NOMO-1 (cell line): ENCODE data around the gene ZBTB21.
"Not testable (repeated sequence)": the region's sequence is repeated elsewhere in the genome, so short reads cannot be mapped to it uniquely, and the experiment has no call there.

ENCODE experiments used
- DNase-seq, 2 experiments: peaks; one replicate each; lab custom pipeline; 2025; ENCODE audit not compliant: unreplicated experiment in 2 of 2; lab: John Stamatoyannopoulos, UW

Gene ZBTB21

DNA sequence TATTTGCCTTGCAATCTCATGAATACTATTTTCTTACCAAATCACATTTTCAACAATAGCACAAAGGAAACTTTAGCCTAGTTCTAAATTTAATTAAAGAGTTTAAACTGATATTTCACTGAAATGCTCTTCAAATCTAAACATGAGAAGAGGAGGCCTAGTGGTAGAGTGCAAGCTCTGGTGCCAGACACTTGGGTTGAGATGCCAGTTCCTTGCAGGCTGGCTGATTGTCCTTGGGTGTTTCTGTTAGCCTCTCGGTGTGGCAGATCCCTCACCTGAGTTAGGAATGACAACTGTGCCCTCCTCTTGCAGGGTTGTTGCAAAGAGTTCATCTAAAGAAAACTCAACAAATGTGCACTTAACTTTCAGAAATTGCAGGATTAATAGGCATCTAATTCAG, 12.5 kb downstream of the ZBTB21 start:
- no peak for DNase-seq

DNA sequence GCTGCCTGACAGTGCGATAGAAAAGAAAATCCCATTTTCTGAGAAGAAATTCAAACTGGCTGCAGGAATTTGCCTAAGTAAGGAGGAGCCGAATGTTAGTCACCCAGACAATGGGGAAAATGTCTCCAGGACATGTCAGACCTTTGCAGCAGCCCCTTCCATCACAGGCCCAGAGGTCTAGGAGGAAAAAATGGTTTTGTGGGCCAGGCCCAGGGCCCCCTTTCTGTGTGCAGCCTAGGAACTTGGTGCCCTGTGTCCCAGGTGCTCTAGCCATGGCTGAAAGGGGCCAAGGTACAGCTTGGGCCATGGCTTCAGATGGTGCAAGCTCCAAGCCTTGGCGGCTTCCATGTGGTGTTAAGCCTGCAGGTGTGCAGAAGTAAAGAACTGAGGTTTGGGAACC, 14.6 kb downstream of the ZBTB21 start:
- DNase-seq: no peak

DNA sequence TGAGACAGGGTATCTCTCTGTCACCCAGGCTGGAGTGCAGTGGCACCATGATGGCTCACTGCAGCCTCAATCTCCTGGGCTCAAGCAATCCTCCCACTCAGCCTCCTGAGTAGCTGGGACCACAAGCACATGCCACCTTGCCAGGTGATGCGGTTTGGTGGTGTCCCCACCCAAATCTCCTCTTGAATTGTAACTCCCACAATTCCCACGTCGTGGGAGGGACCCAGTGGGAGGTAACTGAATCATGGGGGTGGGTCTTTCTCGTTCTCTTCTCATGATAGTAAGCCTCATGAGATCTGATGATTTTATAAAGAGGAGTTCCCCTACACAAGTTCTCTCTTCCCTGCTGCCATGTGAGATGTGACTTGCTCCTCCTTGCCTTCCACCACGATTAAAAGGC, 15.5 kb downstream of the ZBTB21 start:
- DNase-seq: not testable (repeated sequence)

DNA sequence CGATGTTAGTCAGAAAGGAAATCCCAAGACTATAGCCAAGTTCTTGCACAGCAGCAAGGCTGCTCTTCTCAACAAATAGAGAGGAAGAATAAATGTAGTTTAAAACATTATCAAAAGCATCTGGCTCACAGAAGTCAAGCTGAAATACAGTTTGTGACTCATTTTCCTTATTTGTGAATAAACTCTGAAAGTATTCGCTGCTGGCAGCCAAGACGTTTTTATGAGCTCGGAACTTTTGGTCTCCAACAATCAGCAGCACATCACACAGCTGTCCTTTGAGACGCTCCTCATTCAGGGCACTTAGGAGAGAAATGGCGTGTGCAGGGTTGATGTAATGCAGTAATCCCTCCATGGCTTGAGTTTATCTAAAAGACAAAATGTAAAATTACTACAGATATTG, 16.4 kb downstream of the ZBTB21 start:
- no peak for DNase-seq

DNA sequence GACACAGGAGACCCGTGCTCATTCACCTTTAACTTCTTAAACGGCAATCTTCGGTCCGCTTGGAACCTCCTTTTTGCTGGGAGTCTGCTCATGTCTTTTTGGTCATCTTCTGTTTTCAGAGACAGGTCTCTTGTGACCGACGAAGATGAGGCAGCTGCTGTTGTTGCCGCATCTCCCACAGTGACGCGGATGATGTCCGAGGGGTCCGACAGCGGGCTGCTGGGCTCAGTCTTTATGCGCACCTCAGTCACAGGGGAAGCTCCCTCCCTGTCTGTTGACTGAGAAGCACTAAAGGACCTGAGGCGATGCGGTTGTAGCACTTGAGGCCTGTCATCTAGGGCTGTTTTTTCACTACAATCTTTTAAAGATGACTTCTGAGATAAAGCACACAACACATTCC, 17.6 kb downstream of the ZBTB21 start:
- no peak for DNase-seq

DNA sequence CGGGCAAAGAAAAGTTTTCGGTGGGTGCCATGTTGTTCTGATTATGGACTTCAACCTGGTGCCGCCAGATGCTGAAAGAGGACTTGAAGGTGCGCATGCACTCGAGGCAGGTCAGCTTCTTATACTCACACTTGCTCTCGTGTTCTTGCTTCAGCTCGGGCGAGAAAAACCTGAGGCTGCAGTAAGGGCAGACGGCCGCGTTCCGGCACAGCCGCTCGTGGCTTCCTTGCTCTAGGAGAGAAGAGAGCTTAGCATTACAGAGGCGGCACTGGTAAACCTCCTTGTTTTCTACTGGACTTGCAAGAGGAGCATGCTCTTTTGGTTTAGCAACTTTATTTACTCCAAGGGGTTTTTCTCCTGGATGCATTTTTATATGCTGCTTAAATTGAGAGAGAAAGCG, 18.5 kb downstream of the ZBTB21 start:
- no peak for DNase-seq

DNA sequence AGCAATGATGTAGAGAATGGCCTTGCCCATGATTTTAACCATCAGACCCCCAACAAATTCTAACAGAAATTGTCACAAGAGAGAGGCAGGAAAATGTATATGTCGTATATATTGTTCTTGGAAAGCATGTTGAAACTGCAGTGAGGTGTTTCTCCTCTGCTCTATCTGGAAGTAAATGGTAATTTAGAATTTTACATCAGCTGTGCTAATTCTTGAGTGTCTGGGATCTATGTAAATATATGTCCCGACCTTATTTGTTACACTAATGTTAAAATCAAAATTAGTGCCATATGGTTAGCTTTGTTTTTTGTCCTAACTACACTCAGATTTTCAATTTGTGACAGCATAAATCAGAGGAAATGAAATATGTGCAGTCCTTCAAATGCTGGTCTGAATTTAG, 20.5 kb downstream of the ZBTB21 start:
- no peak for DNase-seq

DNA sequence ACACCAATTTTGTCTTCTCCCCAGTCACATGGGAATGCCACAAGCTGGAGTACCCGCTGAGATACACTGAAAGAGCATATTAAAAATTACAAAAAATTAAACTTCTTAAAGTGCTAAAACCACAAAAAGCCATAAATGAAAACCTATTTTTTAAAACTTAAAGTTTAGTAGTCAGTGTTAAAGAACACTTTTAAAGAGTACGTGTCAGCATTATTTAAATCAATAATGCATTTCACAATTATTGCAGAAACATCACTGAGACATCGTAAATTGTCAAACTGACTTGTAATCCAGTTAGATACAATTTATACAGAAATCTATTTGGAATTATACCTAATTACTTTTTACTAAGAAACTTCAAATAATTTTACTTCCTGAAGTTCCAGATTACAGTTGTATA, 22.9 kb downstream of the ZBTB21 start:
- no peak for DNase-seq

DNA sequence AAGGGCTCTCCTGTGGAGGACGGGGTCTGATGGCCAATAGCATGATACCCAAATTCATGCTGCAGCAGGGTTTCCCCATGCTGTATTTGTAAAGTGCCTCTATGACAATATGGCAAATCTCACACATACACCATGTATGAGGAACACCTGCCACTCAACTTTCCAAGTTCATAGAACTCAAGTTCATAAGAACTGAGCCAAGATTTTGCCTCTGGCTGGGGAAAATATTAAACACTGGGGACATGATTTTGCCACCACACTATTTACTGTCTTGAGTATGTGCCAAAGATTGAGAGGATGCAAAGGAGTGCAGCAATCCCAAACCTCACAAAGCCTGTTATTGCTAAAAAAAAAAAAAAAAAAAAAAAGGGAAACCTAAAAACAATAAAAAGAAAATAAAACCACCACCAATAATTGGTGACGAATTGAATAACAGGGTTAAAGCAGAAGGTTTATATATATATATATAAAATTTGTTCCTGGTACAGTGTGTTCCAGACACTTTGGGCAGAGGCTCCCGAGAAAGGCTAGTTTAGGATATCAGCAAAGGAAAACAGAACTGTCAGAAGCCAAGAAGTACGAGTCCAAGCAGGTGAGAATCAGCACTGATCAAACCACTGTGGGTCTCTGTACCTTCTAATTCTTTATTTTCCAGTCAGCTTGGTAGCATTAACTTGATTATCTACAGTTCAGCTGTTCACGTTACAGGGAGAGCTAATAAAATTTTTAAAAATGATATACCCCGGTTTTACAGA, 24.3 kb downstream of the ZBTB21 start:
- no peak for DNase-seq

DNA sequence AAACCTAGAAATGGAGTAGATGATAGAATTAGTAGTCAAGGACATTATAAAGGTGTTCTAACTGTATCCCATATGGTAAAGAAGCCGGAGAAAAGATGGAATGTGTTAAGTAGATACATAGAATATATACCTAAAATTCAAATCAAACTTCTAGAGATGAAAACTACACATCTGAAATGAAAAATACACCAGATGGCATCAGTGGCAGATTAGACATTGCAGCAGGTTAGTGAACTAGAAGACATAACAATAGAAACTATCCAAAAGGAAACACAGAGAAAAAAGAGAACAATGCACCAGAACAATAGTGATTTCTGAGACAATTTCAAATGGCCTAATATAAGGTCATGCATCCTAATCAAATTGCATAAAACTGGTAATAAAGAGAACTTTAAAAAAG, 26.9 kb downstream of the ZBTB21 start:
- no peak for DNase-seq

DNA sequence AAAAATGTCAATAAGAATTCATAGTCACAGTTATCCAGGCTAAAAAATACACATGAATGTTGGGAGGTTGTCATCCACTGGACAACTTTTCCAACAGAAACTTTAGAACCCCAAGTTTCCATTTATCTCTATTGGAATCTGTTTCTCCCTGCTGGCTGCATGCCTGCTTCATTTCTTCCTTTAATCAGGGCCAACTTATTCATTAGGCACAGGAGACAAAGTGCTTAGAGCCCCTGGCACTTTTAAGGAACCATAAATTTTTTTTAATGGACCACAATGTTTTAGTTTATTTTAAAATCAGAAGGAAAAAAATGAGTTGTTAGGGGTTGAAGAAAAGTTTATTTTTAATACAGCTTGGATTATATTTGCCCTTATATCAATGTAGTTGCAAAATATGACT, 29.6 kb downstream of the ZBTB21 start:
- no peak for DNase-seq

DNA sequence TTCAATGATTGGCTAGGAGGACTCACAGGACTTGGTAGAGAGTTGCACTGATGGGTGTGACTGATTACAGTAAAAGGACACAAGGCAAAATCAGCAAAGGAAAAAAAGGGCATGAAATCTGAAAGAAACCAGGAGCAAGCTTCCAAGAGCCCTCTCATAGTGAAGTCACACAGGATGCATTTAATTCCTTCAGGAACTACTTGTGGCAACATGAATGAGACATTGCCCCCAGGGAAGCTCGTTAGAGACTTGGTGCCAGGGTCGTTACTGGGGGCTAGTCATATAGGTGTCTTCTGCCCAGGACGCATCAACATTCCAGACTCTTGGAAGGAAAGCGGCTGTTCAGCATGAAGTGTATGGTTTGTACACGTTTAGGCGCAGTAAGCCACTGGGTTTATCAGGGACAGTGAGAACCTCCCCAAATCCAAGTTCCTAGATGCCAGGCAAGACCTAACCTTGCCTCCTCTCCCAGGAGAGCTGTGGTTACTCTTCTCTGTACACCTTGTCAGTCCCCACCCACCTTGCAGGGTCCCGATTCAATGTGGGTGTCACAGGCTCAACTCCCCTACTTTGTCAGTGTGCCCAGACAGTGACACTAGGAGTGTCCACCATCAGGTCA, 30.3 kb downstream of the ZBTB21 start:
- no peak for DNase-seq

DNA sequence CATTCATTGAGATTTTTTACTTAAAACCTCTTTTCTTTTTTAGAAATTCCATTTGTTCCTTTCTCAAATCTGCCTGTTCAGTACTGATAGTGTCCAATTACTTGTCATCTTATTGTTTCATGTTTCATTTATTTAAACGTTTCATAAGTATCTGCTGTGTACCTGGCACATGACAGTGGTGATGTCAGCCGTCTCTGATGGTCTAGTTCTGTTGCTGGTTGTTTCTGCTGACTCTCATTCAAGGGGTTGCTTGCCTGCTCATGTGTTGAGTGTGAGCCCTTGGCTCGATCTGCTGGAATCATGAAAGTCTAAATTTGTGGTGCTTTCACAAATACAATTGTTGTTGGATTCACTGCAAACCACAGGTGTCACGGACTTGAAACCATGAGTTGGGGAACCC, 30.8 kb downstream of the ZBTB21 start:
- DNase-seq: no peak

DNA sequence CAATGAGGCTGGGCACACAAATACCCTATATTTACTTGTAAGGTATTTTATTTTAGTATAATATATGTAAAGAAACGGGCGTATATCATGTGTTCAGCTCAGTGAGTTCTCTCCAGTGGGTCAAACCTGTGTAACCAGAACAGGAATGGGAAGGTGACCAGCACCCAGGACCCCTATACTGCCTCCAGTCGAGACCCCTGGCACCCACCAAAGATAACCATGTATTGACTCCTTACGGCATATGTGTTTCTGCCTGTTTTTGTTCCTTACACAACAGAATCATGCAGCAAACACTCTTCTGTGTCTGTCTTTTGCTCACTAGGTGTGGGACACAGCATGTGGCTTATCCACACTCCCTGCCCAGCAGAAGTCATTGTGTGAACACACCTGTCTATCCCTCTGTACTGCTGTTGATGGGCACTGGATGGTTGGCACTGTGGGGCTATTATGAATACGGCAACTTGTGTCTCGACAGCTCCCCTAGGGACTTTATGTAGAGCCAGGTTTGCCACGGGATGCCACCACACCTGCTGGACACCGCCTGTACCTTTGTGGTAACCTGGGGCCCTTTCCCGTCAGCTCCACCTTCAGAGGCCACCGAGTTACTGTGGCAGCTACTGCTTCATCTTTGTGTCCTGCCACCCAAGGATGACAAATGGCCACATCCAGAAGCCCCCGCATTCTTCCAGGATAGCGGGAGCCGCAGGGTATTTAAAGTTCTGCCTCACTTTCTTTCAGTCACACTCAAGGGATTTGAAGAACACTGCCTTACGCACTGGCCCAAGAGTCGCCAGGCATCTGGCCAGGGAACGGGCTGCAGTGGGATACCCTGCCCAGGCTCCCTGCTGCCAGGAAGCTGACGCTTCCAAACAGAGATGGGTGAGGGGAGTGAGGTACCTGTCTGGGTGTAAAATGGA, 32.9 kb downstream of the ZBTB21 start:
- no peak for DNase-seq

DNA sequence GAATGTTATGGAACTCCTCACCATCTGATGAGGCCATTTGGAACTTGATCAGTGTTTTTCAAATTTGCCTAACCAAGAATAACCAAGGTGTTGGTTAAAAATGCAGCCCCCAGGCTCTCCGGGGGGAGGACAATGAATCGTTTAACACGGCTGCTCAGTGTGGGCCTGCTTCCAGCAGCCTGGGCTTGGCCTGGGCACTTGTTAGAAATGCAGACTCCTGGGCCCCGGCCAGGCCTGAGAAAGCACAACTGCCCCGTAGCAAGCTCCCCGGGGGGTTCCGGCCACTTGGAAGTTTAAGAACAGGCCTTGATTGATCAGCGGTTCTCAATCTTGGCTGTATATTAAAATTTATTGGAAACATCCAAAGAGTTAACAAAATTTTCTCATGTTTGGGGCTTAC, 33.5 kb downstream of the ZBTB21 start:
- no peak for DNase-seq

DNA sequence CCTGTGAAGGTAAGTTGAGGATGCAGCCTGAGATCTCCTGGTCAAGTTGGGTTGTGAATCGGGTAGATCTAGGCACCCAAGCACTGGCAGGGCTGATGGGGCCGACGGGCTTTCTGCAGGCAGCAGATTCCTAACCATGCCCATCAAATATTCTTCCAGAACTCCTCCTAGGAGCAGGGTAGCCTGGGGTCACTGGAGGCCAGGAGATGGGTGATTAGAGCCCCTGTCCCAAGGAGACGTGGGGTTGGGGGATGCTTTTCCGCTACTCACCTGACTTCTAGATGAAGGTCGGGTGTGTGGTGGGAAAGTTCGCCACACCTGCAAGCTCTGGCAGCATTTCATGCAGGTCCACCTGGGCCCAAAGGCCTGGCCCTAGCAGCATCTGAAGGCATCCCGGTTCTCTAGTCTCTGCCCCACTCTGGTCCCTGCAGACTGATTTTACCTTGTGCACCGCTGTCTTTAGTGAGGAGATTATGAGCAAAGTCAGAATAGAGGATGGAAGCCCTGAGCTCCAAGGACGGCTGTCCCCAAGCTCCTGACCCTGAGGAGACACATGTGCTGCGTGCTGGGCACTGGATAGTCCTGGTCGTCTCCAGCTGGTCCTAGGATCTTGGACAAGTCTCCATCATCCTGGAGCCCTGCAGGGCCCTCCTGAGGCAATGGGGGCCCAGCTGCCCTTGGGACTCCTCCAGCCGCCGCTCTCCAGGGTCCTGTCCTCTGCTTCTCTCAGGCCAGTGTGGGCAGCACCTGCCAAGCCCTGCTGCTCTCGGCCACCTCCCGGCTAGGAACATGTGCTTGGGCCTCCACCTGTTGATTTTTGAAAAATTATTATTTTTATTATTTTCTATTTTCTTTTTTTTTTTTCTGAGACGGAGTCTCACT, 34.5 kb downstream of the ZBTB21 start:
- no peak for DNase-seq

DNA sequence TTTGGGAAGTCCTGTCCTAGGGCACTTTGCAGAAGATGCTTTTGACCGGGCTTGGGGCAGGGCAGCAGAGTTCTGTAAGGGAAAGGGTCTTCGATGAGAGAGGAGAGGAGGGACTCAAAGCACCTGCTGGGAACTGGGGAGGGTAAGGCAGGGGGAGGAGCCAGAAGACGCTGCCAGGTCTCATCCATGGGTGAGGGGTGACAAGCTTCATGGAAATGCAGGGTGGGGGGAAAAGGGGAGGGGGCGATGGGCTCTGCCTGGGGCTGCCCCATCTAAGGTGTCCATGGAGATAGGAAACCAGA, 35.5 kb downstream of the ZBTB21 start:
- DNase-seq: peak; percentile 40 to 48

DNA sequence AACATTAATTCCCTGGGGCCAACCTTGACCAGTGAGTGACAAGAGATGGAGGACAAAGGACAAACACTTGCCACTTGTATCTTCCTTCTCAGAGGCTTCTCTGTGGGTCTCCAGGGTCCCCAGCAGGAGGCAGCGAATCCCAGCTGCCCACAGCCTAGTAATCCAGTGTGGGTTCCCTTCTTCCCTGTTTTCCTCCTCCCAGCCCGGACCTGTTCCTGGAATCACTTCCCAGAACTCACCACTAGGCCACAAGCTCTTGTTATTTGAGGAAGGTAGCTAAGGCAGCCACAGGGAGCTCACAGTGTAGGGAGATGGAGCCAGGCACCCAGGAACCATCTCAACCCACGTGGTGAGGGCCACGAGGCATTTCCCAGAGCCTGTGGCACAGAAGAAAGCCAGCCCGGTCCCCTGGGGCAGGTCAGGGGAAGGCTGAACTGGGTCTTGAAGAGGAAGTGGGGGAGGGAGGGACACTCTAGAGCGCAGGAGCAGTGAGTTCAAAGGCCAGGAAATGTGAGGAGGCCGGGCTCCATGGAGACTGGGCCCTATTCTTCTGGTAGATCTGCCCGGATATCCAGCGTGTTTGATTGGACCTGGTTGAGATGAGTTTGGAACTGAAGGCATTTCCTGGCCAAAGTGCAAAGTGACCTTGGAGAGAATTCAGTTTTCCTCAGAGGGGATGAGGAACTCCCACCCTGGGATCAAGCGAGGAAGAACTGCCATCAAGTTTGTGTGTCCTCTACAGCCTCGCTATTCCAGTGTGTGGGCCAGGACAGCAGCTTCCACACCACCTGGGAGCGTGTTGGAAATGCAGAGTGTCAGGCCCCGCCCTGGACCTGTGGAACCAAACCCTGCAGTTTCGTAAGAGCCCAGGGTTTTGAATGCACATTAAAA, 36.1 kb downstream of the ZBTB21 start:
- DNase-seq: peak; percentile 21 to 38

DNA sequence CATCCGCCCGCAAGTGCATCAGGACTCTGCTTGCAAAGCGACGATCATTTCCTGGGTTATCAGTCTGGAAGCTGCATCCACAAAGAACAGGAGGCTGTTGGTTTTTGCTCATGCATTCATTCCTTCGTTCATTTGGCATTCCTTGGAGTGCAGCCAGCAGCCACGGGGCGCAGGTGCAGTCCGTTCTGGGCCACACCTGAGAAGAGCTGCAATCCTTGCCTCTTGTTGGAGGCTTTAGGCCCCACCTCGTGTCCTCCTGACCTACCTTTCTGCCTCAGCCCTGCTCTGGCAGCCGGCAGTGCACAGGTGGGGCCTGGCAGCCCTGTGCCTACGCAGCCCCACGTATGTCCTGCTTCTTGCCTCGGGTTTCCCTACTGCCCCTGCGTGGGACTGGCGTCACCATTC, 36.7 kb downstream of the ZBTB21 start:
- DNase-seq: no peak
